Loucy (cell line): ENCODE results near the gene AGBL1.

ENCODE experiments used
- H2AFZ ChIP-seq: fragments of 200-600 bp; sonication (generic); 2 replicates; pipeline ENCODE4 v1.6.0; 2016; ENCODE audit warnings: antibody characterized with exemption, mild to moderate bottlenecking, low read length, moderate library complexity
- H3F3A ChIP-seq: fragments of 200-600 bp; 2 replicates; pipeline ENCODE4 v1.6.0; 2016; ENCODE audit warnings: antibody characterized with exemption, low read depth, mild to moderate bottlenecking
- H3K27me3 ChIP-seq: fragments of 200-600 bp; sonication (generic); 2 replicates; pipeline ENCODE4 v1.6.1; 2014; ENCODE audit warnings: low read length, mild to moderate bottlenecking; ENCODE audit not compliant: insufficient read depth, poor library complexity, severe bottlenecking
- H3K36me3 ChIP-seq: fragments of 200-600 bp; sonication (generic); 2 replicates; pipeline ENCODE4 v1.6.1; 2016; ENCODE audit warnings: low read length; ENCODE audit not compliant: insufficient read depth
- H3K4me1 ChIP-seq: fragments of 200-600 bp; sonication (generic); 2 replicates; pipeline ENCODE4 v1.5.1; 2014; ENCODE audit warnings: low read length, mild to moderate bottlenecking; ENCODE audit not compliant: insufficient read depth, poor library complexity, severe bottlenecking
- H3K4me2 ChIP-seq: fragments of 200-600 bp; sonication (generic); 2 replicates; pipeline ENCODE4 v1.6.0; 2014; ENCODE audit warnings: antibody characterized with exemption, low read length, low read depth, mild to moderate bottlenecking; ENCODE audit not compliant: poor library complexity, severe bottlenecking
- H3K4me3 ChIP-seq: fragments of 200-600 bp; sonication (generic); 2 replicates; pipeline ENCODE4 v1.5.1; 2014; ENCODE audit warnings: low read length, mild to moderate bottlenecking, mixed read lengths; ENCODE audit not compliant: poor library complexity, severe bottlenecking
- H3K79me2 ChIP-seq: fragments of 200-600 bp; sonication (generic); 2 replicates; pipeline ENCODE4 v1.6.1; 2014; ENCODE audit warnings: low read length; ENCODE audit not compliant: insufficient read depth
- H3K9ac ChIP-seq: fragments of 200-600 bp; sonication (generic); 2 replicates; pipeline ENCODE4 v1.6.0; 2014; ENCODE audit warnings: mild to moderate bottlenecking, low read depth, low read length, moderate library complexity; ENCODE audit not compliant: poor library complexity, severe bottlenecking
- H3K9me2 ChIP-seq: fragments of 200-600 bp; sonication (generic); replicated peaks from 2 replicates; pipeline ENCODE4 v1.6.1; 2016; ENCODE audit warnings: low read depth, low read length, mixed read lengths
- H3K9me3 ChIP-seq: fragments of 200-600 bp; sonication (generic); 2 replicates; pipeline ENCODE4 v1.6.1; 2014; ENCODE audit warnings: mild to moderate bottlenecking, antibody characterized with exemption, low read length, low read depth; ENCODE audit not compliant: insufficient read depth
- H4K20me1 ChIP-seq: fragments of 200-600 bp; sonication (generic); 2 replicates; pipeline ENCODE4 v1.6.0; 2014; ENCODE audit warnings: antibody characterized with exemption, low read length, mild to moderate bottlenecking; ENCODE audit not compliant: insufficient read depth, poor library complexity, severe bottlenecking
- EZH2phosphoT487 ChIP-seq: fragments of 200-600 bp; IDR thresholded peaks from 2 replicates; pipeline ENCODE4 v1.6.1; 2018; ENCODE audit warnings: antibody characterized with exemption, mild to moderate bottlenecking, moderate library complexity, borderline replicate concordance
- TF ChIP-seq, protein P1 (sequence below): fragments of 200-600 bp; sonication (generic); conservative IDR thresholded peaks from 2 replicates; pipeline ENCODE4 v1.5.1; 2014; ENCODE audit warnings: mild to moderate bottlenecking, antibody characterized with exemption, low read length

Gene AGBL1

DNA sequence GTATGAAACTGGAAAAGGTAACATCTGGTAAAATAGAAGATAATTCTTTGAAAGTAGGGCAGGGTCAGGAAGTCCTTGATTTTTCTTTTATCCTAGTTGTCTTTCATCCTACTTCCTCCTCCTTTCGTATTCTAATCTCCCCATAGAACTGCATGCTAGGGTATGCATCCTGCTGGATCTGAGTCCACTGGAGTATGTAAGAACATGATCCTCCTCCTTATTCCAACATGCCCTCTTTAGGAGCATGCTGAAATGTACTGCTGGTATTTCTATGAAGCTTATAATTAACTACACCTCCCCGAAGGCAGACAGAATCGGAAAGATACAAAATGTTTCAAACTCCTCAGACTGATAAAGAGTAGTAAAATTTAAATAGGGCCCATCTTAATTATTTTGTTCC is 493.8 kb downstream of the AGBL1 start:
- Histone ChIP-seq H4K20me1 (no peaks in the 10 kb centered on the region), H3F3A (no peaks in the 10 kb centered on the region), H3K9me2 (no peaks in the 10 kb centered on the region), H3K79me2 (no peaks in the 10 kb centered on the region), H3K4me3 (no peak overlapping the region), H3K4me1 (no peaks in the 10 kb centered on the region), H3K27me3 (no peaks in the 10 kb centered on the region), H3K4me2 (no peak overlapping the region), H3K36me3 (no peaks in the 10 kb centered on the region), H3K9me3 (no peaks in the 10 kb centered on the region; the same call in 1 of the 2 replicates), H2AFZ (no peak overlapping the region), H3K9ac (no peak overlapping the region)
- TF ChIP-seq EZH2phosphoT487, result no peak
- TF ChIP-seq, protein P1, sequence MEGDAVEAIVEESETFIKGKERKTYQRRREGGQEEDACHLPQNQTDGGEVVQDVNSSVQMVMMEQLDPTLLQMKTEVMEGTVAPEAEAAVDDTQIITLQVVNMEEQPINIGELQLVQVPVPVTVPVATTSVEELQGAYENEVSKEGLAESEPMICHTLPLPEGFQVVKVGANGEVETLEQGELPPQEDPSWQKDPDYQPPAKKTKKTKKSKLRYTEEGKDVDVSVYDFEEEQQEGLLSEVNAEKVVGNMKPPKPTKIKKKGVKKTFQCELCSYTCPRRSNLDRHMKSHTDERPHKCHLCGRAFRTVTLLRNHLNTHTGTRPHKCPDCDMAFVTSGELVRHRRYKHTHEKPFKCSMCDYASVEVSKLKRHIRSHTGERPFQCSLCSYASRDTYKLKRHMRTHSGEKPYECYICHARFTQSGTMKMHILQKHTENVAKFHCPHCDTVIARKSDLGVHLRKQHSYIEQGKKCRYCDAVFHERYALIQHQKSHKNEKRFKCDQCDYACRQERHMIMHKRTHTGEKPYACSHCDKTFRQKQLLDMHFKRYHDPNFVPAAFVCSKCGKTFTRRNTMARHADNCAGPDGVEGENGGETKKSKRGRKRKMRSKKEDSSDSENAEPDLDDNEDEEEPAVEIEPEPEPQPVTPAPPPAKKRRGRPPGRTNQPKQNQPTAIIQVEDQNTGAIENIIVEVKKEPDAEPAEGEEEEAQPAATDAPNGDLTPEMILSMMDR, result no peak

DNA sequence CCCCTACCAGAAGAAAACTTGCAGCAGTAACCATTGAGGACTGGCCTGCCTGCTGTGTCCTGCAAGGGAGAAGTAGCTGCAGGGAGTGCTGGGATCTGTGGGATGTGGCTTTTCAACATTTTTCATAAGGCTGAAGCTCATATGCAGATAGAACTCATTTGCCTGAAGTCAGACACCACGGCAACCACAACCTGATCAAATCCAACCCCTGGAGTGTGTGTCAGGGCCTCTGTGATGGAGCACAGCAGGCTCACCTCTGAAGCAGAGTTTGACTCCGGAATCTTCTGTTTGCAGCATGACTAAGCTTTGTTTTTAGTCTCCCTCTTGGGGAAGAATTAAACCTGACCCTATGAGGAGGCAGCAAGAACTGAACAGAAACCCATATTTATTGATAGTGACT is 508.7 kb downstream of the AGBL1 start:
- H3F3A ChIP-seq, result no peaks in the 10 kb centered on the region
- no peaks in the 10 kb centered on the region for H3K9me3 ChIP-seq
- H3K79me2 ChIP-seq, result no peaks in the 10 kb centered on the region
- no peaks in the 10 kb centered on the region for H4K20me1 ChIP-seq
- no peak overlapping the region for H3K4me3 ChIP-seq
- no peak overlapping the region for H2AFZ ChIP-seq
- H3K4me2 ChIP-seq, result no peak overlapping the region
- TF ChIP-seq EZH2phosphoT487, result no peak
- TF ChIP-seq, protein P1, result no peak
- no peaks in the 10 kb centered on the region for H3K4me1 ChIP-seq
- no peaks in the 10 kb centered on the region for H3K27me3 ChIP-seq
- no peaks in the 10 kb centered on the region for H3K36me3 ChIP-seq
- no peak overlapping the region for H3K9ac ChIP-seq
- no peaks in the 10 kb centered on the region for H3K9me2 ChIP-seq

DNA sequence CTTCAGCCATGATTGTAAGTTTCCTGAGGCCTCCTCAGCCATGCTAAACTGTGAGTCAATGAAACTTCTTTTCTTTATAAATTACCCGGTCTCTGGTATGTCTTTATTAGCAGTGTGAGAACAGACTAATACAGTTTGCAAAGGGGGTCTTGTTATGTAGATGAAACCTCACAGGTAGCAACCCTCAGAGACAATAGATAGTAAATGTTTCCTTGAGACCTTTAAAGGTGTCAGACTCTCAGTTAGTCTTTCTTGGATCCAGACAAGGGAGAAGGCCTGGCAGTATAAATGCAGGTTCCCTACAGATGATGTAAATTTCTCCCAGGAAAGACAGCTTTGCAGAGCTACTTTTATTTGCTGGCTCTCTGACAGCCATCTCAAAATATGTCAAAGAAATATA is 510.8 kb downstream of the AGBL1 start:
- Histone ChIP-seq H3K79me2 (no peaks in the 10 kb centered on the region), H3K4me2 (no peak overlapping the region), H3K27me3 (no peaks in the 10 kb centered on the region), H3K36me3 (no peaks in the 10 kb centered on the region), H3K9ac (no peak overlapping the region), H4K20me1 (no peaks in the 10 kb centered on the region), H3K4me3 (no peak overlapping the region), H3K9me2 (no peaks in the 10 kb centered on the region), H2AFZ (no peak overlapping the region), H3F3A (no peaks in the 10 kb centered on the region), H3K9me3 (no peaks in the 10 kb centered on the region), H3K4me1 (no peaks in the 10 kb centered on the region)
- TF ChIP-seq EZH2phosphoT487, result no peak
- TF ChIP-seq, protein P1, result no peak
